SK-N-SH (cell line): Measurements from ENCODE around the gene ADAM33. TPM values are rescaled to one million over a fixed set of nuclear protein-coding genes. Genes with fewer than 3 reads are reported as not detected.

Experiments
- CTCF ChIA-PET: fragments of 300-600, 350-600 bp; formaldehyde crosslinking; extraction: SDS; loops from one replicate; lab custom pipeline; 2021; lab: Yijun Ruan, JAX
- POLR2A ChIA-PET: fragments of 350-600 bp; sonication (Branson Sonifier 250); formaldehyde crosslinking; extraction: SDS; loops from one replicate; lab custom pipeline; 2020; ENCODE audit warnings: antibody characterized with exemption, inconsistent platforms; lab: Yijun Ruan, JAX
- DNase-seq: peaks from one replicate; pipeline ENCODE4 v3.0.0; 2012
- H2AFZ ChIP-seq: fragments of 200-600 bp; sonication (generic); 2 replicates; pipeline ENCODE4 v1.8.1; 2016; ENCODE audit warnings: antibody characterized with exemption, mild to moderate bottlenecking, low read depth
- H3F3A ChIP-seq: fragments of 200-600 bp; sonication (generic); replicated peaks from 2 replicates; pipeline ENCODE3; 2016; ENCODE audit warnings: antibody characterized with exemption, mild to moderate bottlenecking; ENCODE audit not compliant: insufficient read depth
- H3K27ac ChIP-seq, 2 experiments: fragments of 200-500 bp in 1 of 2; fragments of 200-600 bp in 1 of 2; sonication (Bioruptor generic) in 1 of 2; sonication (generic), shearing (Covaris generic) in 1 of 2; 2 replicates each; pipeline versions ENCODE4 v1.5.1 to v1.6.1; 2014 to 2016; ENCODE audit warnings: low read depth in 2 of 2, inconsistent platforms in 1 of 2, low read length in 1 of 2, mild to moderate bottlenecking in 1 of 2, mixed read lengths in 1 of 2
- H3K27me3 ChIP-seq: fragments of 200-600 bp; sonication (generic), shearing (Covaris generic); 2 replicates; pipeline ENCODE4 v1.6.1; 2016; ENCODE audit warnings: mixed run types; ENCODE audit not compliant: insufficient read depth
- H3K36me3 ChIP-seq, 2 experiments: fragments of 200-500 bp in 1 of 2; fragments of 200-600 bp in 1 of 2; sonication (Bioruptor generic) in 1 of 2; sonication (generic) in 1 of 2; replicated peaks in 1 of 2; 2 replicates each; pipeline versions ENCODE3 to v1.5.1; 2014 to 2016; ENCODE audit warnings: low read length in 1 of 2, mild to moderate bottlenecking in 1 of 2; ENCODE audit not compliant: insufficient read depth in 2 of 2, control insufficient read depth in 1 of 2
- H3K4me1 ChIP-seq, 2 experiments: fragments of 200-500 bp in 1 of 2; fragments of 200-600 bp in 1 of 2; sonication (Bioruptor generic) in 1 of 2; sonication (generic), shearing (Covaris generic) in 1 of 2; 2 replicates each; pipeline versions ENCODE4 v1.5.1 to v1.6.1; 2014 to 2016; ENCODE audit warnings: low read depth in 1 of 2, low read length in 1 of 2, mixed run types in 1 of 2; ENCODE audit not compliant: insufficient read depth in 2 of 2, control insufficient read depth in 1 of 2
- H3K4me2 ChIP-seq: fragments of 200-600 bp; sonication (generic), shearing (Covaris generic); 2 replicates; pipeline ENCODE4 v1.6.1; 2017; ENCODE audit warnings: mixed run types
- H3K4me3 ChIP-seq, 2 experiments: fragments of 200-500 bp in 1 of 2; fragments of 200-600 bp in 1 of 2; sonication (Bioruptor generic) in 1 of 2; sonication (generic), shearing (Covaris generic) in 1 of 2; 2 replicates each; pipeline versions ENCODE4 v1.5.1 to v1.8.1; 2014 to 2016; ENCODE audit warnings: low read depth in 2 of 2, inconsistent platforms in 1 of 2, low read length in 1 of 2, mild to moderate bottlenecking in 1 of 2, mixed read lengths in 1 of 2, moderate library complexity in 1 of 2
- H3K79me2 ChIP-seq: fragments of 200-600 bp; sonication (generic); 2 replicates; pipeline ENCODE4 v1.8.1; 2017; ENCODE audit warnings: mild to moderate bottlenecking; ENCODE audit not compliant: insufficient read depth
- H3K9ac ChIP-seq: fragments of 200-600 bp; sonication (generic); 2 replicates; pipeline ENCODE4 v1.6.1; 2017; ENCODE audit warnings: mixed run types
- H3K9me2 ChIP-seq: fragments of 200-600 bp; sonication (generic); 2 replicates; pipeline ENCODE4 v1.6.1; 2017; ENCODE audit warnings: mixed run types
- H3K9me3 ChIP-seq: fragments of 200-600 bp; sonication (generic); 2 replicates; pipeline ENCODE4 v1.6.1; 2017; ENCODE audit warnings: mixed run types, mild to moderate bottlenecking, moderate library complexity
- H4K20me1 ChIP-seq: fragments of 200-600 bp; sonication (generic); 2 replicates; pipeline ENCODE4 v1.6.1; 2017; ENCODE audit warnings: mild to moderate bottlenecking, mixed run types; ENCODE audit not compliant: insufficient read depth
- CHD2 ChIP-seq: fragments of 150-350 bp; IDR thresholded peaks from 2 replicates; pipeline ENCODE4 v1.6.1; 2018; ENCODE audit warnings: low read length; ENCODE audit not compliant: partially characterized antibody
- ELF1 ChIP-seq: IDR thresholded peaks from 2 replicates; pipeline ENCODE4 v1.4.0; 2012
- EP300 ChIP-seq, 2 experiments: IDR thresholded peaks; 2 replicates each; pipeline versions ENCODE4 v1.4.0 to v1.6.1; 2012; ENCODE audit warnings: borderline replicate concordance in 1 of 2, low read depth in 1 of 2, low read length in 1 of 2
- FOXM1 ChIP-seq: IDR thresholded peaks from 2 replicates; pipeline ENCODE4 v1.4.0; 2012; ENCODE audit warnings: low read depth, mild to moderate bottlenecking
- GATA2 ChIP-seq: sonication (generic); formaldehyde crosslinking; IDR thresholded peaks from 2 replicates; pipeline ENCODE4 v1.5.0; 2020; ENCODE audit warnings: mild to moderate bottlenecking, missing genetic modification reagents
- POLR2AphosphoS5 ChIP-seq: IDR thresholded peaks from 2 replicates; pipeline ENCODE4 v1.6.1; 2012; ENCODE audit warnings: low read depth, low read length
- RFX5 ChIP-seq: IDR thresholded peaks from 2 replicates; pipeline ENCODE4 v1.6.1; 2012; ENCODE audit warnings: mild to moderate bottlenecking, improper control_type of control experiment, low read length
- SIN3A ChIP-seq: IDR thresholded peaks from 2 replicates; pipeline ENCODE4 v1.6.1; 2012; ENCODE audit warnings: low read depth, mild to moderate bottlenecking, low read length, moderate library complexity, borderline replicate concordance
- TAF1 ChIP-seq: IDR thresholded peaks from 2 replicates; pipeline ENCODE4 v1.6.1; 2012; ENCODE audit warnings: low read depth, mild to moderate bottlenecking, low read length, moderate library complexity, borderline replicate concordance
- TCF12 ChIP-seq: IDR thresholded peaks from 2 replicates; pipeline ENCODE4 v1.4.0; 2012
- TEAD4 ChIP-seq: IDR thresholded peaks from 2 replicates; pipeline ENCODE4 v1.4.0; 2012; ENCODE audit warnings: mild to moderate bottlenecking, borderline replicate concordance; ENCODE audit not compliant: insufficient read depth
- YY1 ChIP-seq: IDR thresholded peaks from 2 replicates; pipeline ENCODE4 v1.4.0; 2012; ENCODE audit warnings: low read depth, mild to moderate bottlenecking
- WGBS: methylation state at CpG from one replicate; pipeline ENCODE4 v1.1.6; 2017; ENCODE audit warnings: low lambda C conversion rate; 5-methylcytosine and 5-hydroxymethylcytosine counted together
- polyA plus RNA-seq, 3 experiments: library from polyadenylated mRNA; depleted of rRNA; stranded (reverse); fragments of >200 nt; gene quantifications; 2 replicates each; pipeline ENCODE4 v1.2.3, GENCODE V29; 2012
- TF ChIP-seq, protein P1 (sequence below): IDR thresholded peaks from 2 replicates; pipeline ENCODE4 v1.4.0; 2012; ENCODE audit warnings: low read depth
- TF ChIP-seq, protein P2 (sequence below): fragments of 200-600 bp; sonication (generic); IDR thresholded peaks from 2 replicates; pipeline ENCODE4 v1.6.1; 2017; ENCODE audit warnings: antibody characterized with exemption, mild to moderate bottlenecking, moderate library complexity
- TF ChIP-seq, protein P3 (sequence below): fragments of 150-350 bp; IDR thresholded peaks from 2 replicates; pipeline ENCODE4 v1.6.1; 2017; ENCODE audit warnings: antibody characterized with exemption, low read length, low read depth, borderline replicate concordance
- TF ChIP-seq, protein P4 (sequence below): IDR thresholded peaks from 2 replicates; pipeline ENCODE4 v1.4.0; 2012; ENCODE audit warnings: low read depth, borderline replicate concordance
- TF ChIP-seq, protein P5 (sequence below): IDR thresholded peaks from 2 replicates; pipeline ENCODE4 v1.4.0; 2012; ENCODE audit warnings: low read depth, borderline replicate concordance

The ADAM33 gene
- polyA plus RNA-seq, 1 of the 3 experiments (the other 2 are of a cell fraction) = 4.8 TPM

DNA sequence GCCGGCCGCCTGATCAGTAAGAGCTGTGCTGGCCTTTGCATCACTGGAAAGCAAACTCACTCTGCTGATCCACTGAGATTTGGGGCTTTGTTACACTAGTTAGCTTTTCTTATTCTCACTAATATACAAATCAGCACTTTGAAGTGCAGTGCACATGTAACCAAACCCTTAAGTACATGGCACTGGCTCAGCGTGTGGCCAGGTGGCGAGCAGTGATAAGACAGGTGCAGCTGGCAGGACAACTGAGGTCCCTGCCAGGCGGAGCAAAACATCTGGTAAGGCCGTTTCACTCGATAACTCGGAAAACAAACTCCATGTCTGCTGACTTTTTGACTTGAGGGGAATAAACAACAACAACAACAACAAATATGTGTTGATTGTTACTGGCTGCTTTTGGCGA, 29.6 kb downstream of the ADAM33 start:
- Histone ChIP-seq H3K4me2 (no peak overlapping the region), H2AFZ (no peak overlapping the region), H3F3A (no peaks in the 10 kb centered on the region), H3K27ac (no peak overlapping the region), H3K9ac (no peak overlapping the region), H3K4me3 (no peak overlapping the region), H4K20me1 (no peaks in the 10 kb centered on the region), H3K9me3 (no peaks in the 10 kb centered on the region), H3K36me3 (no peaks in the 10 kb centered on the region), H3K27me3 (no peaks in the 10 kb centered on the region), H3K4me1 (peaks cover 0 to 32% of the 10 kb centered on the region in 2 experiments; a peak in 1 of 4 replicates), H3K9me2 (no peaks in the 10 kb centered on the region), H3K79me2 (no peaks in the 10 kb centered on the region)
- ChIA-PET POLR2A (no interaction called here), CTCF (interaction anchor here (0.7 to 2.5 kb wide), 2 partner anchors 15 to 59 kb away, joined by 3 to 8 read pairs; no protein-coding TSS in a partner anchor)
- DNase-seq = no peak
- TF ChIP-seq SIN3A = no peak
- TF ChIP-seq POLR2AphosphoS5 = no peak
- TF ChIP-seq TAF1 = no peak
- no peak for TF ChIP-seq TCF12
- TF ChIP-seq GATA2 (CRISPR knock-in tag) = no peak
- TF ChIP-seq FOXM1 = no peak
- TF ChIP-seq, protein P1, sequence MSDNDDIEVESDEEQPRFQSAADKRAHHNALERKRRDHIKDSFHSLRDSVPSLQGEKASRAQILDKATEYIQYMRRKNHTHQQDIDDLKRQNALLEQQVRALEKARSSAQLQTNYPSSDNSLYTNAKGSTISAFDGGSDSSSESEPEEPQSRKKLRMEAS = no peak
- TF ChIP-seq, protein P2, sequence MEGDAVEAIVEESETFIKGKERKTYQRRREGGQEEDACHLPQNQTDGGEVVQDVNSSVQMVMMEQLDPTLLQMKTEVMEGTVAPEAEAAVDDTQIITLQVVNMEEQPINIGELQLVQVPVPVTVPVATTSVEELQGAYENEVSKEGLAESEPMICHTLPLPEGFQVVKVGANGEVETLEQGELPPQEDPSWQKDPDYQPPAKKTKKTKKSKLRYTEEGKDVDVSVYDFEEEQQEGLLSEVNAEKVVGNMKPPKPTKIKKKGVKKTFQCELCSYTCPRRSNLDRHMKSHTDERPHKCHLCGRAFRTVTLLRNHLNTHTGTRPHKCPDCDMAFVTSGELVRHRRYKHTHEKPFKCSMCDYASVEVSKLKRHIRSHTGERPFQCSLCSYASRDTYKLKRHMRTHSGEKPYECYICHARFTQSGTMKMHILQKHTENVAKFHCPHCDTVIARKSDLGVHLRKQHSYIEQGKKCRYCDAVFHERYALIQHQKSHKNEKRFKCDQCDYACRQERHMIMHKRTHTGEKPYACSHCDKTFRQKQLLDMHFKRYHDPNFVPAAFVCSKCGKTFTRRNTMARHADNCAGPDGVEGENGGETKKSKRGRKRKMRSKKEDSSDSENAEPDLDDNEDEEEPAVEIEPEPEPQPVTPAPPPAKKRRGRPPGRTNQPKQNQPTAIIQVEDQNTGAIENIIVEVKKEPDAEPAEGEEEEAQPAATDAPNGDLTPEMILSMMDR = no peak
- TF ChIP-seq YY1 = no peak
- TF ChIP-seq EP300 (IDR thresholded peaks at IDR 0.05; ENCODE audit: borderline replicate concordance in 1 of 2, low read depth in 1 of 2, low read length in 1 of 2) = no peak
- no peak for TF ChIP-seq TEAD4
- TF ChIP-seq, protein P3, sequence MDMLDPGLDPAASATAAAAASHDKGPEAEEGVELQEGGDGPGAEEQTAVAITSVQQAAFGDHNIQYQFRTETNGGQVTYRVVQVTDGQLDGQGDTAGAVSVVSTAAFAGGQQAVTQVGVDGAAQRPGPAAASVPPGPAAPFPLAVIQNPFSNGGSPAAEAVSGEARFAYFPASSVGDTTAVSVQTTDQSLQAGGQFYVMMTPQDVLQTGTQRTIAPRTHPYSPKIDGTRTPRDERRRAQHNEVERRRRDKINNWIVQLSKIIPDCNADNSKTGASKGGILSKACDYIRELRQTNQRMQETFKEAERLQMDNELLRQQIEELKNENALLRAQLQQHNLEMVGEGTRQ = no peak
- no peak for TF ChIP-seq CHD2
- TF ChIP-seq ELF1 = no peak
- TF ChIP-seq, protein P4, sequence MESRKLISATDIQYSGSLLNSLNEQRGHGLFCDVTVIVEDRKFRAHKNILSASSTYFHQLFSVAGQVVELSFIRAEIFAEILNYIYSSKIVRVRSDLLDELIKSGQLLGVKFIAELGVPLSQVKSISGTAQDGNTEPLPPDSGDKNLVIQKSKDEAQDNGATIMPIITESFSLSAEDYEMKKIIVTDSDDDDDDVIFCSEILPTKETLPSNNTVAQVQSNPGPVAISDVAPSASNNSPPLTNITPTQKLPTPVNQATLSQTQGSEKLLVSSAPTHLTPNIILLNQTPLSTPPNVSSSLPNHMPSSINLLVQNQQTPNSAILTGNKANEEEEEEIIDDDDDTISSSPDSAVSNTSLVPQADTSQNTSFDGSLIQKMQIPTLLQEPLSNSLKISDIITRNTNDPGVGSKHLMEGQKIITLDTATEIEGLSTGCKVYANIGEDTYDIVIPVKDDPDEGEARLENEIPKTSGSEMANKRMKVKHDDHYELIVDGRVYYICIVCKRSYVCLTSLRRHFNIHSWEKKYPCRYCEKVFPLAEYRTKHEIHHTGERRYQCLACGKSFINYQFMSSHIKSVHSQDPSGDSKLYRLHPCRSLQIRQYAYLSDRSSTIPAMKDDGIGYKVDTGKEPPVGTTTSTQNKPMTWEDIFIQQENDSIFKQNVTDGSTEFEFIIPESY = no peak
- TF ChIP-seq RFX5 = no peak
- TF ChIP-seq, protein P5, sequence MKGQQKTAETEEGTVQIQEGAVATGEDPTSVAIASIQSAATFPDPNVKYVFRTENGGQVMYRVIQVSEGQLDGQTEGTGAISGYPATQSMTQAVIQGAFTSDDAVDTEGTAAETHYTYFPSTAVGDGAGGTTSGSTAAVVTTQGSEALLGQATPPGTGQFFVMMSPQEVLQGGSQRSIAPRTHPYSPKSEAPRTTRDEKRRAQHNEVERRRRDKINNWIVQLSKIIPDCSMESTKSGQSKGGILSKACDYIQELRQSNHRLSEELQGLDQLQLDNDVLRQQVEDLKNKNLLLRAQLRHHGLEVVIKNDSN = no peak
- 96% methylated on average over 9 of the region's 9 CpGs for WGBS
